GM12891 (cell line): ENCODE results near the gene EPS8L2.

Source experiments
- PAX5 ChIP-seq: IDR thresholded peaks from 2 replicates; pipeline ENCODE4 v1.6.1; 2011; ENCODE audit warnings: low read length, moderate library complexity, mild to moderate bottlenecking; ENCODE audit not compliant: insufficient read depth, severe bottlenecking
- POLR2A ChIP-seq: IDR thresholded peaks from 2 replicates; pipeline ENCODE4 v1.6.1; 2011; ENCODE audit warnings: low read depth, low read length, control low read depth
- POLR2AphosphoS5 ChIP-seq: IDR thresholded peaks from 2 replicates; pipeline ENCODE4 v1.6.1; 2011; ENCODE audit warnings: low read depth, low read length, control low read depth
- SPI1 ChIP-seq: IDR thresholded peaks from 2 replicates; pipeline ENCODE4 v1.6.1; 2011; ENCODE audit warnings: low read depth, low read length, control low read depth
- TAF1 ChIP-seq: IDR thresholded peaks from 2 replicates; pipeline ENCODE4 v1.6.1; 2011; ENCODE audit warnings: low read depth, low read length, control low read depth

- TF ChIP-seq POLR2AphosphoS5: no peak
- TF ChIP-seq POLR2A: no peak
- no peak for TF ChIP-seq PAX5
- TF ChIP-seq SPI1: no peak
- no peak for TF ChIP-seq TAF1
These were observed 36.7 kb downstream of the EPS8L2 start for GRCh38 chr11:742571-743201.
